HG03460 (cell line): ENCODE data around the gene CACNA2D3.

ENCODE experiments used
- ATAC-seq: cut with Tn5 transposase; IDR thresholded peaks from one replicate; pipeline ENCODE4 v1.9.1; 2021; ENCODE audit not compliant: unreplicated experiment

Gene CACNA2D3

DNA sequence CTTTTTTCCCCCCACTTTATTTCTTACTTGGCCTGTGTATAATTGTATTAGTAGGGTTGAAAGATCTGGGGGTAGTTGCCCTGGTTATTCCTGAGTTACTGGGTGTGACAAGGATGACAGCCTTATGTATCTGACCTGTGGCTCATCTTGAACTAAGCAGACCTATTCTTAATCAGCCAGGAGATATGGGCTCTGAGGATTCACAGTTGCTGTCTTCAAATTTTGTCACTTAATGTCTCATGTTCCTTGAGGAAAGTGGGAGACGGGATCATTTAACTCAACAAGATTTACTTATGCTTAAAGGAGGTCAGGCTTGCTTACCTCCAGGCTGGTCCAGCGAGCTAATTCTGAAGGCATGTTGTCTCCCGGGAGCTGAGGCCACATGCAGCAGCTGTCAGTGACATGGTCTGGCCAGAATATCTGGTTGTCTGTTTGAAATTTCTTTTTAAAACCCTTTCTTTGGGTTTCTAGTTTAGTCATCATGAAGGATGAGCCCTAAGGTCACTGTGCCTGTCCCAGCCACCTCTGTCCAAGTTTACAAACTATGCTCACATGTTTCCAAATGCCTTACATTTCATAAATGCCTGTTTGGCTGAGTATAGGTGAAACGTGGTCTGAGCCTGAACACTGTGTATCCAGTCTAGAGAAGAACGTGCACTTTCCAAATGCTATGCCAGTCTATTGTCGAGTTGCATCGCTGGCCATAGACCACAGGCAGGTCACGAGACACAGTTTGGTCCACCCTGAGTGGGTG lies 778.7 kb downstream of the CACNA2D3 start:
- ATAC-seq: no peak

- ATAC-seq: no peak
Measured at GRCh38 chr3:54901906-54902685, 779.7 kb downstream of the CACNA2D3 start.

- no peak for ATAC-seq
Measured at GRCh38 chr3:54905261-54905888, 783.0 kb downstream of the CACNA2D3 start.

DNA sequence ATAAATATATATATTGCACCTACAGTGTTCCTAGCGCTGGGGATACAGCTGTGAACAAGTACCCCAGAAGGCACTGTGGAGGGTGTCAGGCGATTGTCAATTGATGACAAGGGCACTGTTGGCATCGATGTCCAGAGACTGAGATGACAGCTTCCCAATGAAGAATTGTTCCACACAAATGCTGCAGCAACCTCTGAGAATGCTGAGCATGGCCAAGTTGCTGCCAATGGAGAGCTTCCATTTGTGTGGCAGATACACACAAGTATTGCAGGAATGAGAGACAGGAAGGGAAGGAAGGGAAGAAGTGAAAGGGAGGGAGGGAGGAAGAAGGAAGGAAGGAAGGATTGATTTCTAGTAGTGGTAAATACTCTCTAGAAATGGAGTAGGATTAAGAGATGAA lies 783.6 kb downstream of the CACNA2D3 start:
- no peak for ATAC-seq

GRCh38 chr3:54906763-54907162 lies 784.4 kb downstream of the CACNA2D3 start:
- ATAC-seq: no peak

DNA sequence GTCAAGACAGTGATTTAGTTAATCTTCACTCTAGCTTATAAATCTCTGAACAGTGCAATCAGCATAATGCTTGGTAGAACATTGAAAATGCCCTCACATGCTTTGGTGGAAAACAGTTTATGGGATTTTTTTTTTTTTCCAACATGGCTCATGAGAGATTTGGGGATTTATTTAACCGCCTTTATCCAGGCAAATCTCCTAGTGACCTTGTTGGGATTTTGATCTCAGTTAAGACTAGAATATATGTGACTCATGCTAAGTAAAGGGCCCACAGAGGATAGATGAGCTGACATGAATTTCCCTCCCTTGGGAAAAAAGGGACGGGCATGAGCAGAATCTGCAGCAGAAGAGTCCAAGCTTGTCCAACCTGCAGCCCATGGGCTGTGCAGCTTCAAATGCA lies 786.8 kb downstream of the CACNA2D3 start:
- no peak for ATAC-seq

DNA sequence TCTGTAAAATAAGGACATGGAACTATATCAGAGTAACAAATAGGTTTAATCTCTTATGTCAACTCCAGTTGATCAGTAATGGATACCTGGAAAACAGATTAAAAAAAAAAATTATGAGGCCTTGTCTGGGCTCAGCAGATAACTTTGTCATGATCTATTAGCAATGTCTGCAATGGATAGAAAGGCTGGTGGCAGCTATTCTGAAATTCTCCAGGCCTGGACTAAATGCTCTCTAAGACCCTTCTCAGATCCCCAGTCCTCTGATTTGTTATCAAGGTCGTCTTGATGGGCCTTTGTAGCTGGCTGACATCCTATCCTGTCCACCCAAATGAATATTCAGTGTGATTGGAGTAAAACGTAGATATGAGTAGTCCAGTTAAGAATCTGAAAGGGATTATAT lies 791.8 kb downstream of the CACNA2D3 start:
- no peak for ATAC-seq

- ATAC-seq: no peak
Measured at GRCh38 chr3:54915181-54915580, 792.8 kb downstream of the CACNA2D3 start.

DNA sequence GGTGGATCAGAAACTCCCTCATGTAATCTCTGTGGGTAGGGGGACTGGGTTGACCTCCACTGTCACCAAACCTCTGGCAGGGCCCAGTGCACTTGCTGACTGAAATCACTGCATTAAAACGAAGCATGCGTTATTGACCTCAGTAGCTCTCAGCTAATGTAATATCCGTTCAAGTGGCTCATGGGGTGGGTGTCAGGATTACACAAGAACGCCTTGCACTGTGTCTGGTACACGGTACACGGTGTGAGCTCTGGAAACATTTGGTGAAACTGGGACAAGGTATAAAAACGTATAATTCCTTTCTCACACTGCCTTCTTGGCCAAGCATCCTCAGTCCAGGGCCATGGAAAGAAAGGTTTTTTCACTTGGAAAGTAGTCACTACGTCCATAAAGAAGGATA lies 793.6 kb downstream of the CACNA2D3 start:
- no peak for ATAC-seq

- ATAC-seq: no peak
Measured at GRCh38 chr3:54916732-54917131, 794.4 kb downstream of the CACNA2D3 start.

GRCh38 chr3:54917174-54917573 lies 794.8 kb downstream of the CACNA2D3 start:
- no peak for ATAC-seq

DNA sequence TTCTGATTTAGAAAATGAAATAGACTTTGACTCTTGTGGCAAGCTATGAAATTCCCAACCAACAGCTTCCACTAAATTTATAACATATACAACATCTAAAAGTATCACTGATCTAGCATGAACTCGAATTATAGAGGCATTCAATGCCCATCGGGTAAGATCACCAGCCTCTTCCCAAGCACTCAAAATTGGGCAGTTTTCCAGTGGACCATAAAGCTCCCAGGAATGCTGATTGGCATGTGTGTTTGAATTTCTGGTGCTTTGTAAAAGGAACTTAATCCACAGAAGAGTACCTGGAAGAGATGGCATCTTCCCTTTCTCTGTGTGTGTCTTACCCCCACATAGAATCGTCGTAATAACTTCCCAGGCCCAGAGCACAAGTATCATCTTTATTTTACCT lies 795.5 kb downstream of the CACNA2D3 start:
- ATAC-seq: no peak

DNA sequence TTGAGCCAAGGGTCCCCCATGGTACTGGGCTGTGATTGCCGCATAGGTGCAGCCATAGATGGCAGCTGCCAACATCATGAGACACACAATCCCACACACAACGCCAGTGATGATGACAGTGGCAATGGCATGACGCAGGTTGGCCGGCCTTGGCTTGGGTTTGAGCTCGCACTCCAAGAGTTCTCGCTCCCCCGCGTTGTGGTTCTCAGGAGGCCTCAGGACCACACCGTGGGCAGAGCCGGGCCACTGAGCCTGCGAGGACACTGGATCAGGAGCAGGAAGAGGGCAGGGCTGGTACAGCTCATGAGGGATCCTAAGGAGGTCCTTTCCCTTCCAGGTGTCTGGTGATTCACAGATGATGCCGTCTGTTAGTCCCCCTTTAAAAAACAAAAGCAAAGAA lies 796.2 kb downstream of the CACNA2D3 start:
- ATAC-seq: no peak

DNA sequence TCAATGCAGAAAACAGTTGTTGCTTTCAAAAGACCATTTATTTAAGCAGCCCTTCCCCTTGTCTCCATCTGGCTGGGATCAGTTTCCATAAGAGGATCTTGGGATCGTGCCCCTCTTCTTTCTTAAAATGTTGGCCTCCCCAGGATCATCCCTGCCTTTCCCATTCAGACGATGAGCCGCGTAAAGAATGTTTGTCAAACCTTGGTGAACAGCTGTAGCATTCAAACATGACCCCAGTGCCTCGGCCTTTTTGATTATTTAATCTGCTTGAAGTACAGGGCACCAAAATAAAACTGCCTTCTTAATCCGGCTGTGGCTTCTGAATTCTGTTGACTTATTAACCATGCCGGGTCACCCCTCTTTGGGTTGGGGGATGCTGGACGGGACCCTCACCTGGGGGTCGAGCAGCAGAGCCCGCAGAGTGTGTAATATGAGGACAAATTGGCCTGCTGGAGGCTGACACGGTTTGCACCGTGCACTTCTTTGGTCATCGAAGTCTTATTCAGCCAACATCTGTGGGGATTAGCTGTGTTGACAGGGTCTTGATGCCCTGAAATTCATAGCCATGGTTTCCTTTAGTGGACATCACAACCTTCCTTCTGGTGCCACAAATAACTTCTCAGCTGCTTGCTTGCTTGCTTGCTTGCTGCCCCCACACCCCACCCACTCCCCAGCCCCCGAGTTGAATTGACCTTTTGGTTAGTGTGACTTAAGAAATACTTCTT lies 805.9 kb downstream of the CACNA2D3 start, which contains the start of gene LRTM1:
TSS of gene LRTM1 (minus strand) at position 14 of the 725 bp plus-strand sequence. CDS start 148 bp downstream, outside the sequence.
- ATAC-seq: no peak

DNA sequence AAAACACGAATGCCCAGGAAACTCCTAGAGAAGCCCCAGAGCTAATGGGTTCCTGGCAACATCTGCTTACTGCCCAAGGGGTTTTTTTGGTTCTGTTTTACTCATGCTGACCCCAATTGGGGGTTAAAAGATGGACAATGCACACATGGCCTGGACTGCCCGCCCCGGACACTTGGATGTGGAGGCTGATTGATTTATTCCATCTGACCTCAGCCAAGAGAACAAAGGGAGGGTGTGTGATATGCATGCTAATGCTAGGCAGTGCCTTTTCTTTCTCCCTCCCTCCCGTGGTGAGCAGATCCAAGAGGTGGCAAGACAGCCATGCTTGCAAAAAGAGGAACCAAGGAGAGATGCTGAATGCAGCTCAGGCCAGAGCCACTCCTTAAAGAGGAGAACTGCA lies 808.8 kb downstream of the CACNA2D3 start:
- ATAC-seq: no peak

DNA sequence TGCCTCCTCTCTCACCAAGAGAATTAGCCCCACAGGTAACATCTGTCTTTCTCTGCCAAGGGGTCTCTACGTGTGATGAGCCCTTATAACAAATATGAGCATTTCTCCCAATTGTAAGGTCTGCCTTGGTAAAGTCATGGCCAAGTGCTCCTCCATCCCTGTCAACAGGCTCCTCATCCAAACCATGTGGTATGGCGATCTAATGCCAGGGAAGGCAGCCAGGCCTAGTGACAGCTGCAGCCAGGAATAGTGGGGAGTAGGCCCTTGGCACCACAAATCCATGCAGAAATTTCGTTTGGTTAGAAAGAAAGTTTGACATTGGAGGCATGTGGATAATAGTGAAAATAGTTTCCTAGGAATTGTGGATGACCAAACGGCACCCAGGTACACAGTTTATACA lies 810.3 kb downstream of the CACNA2D3 start:
- ATAC-seq: no peak

DNA sequence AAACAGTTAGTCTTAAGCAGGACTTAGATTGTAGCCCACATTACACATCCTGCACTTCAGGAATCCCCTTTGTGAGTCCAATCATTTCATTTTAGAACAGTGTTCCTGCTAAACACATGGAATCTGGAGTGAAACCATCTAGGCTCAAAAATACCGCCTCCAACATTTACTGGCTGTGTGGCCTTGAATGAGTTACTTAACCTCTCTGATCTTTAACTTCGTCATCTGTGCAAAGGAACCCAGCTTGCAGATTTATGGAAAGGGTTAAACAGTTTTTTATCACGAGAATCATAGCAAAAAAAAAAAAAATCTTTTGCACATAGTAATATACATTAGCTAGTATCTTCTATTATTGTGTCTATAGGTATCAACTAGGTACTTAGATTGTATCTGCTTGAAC lies 813.5 kb downstream of the CACNA2D3 start:
- no peak for ATAC-seq

DNA sequence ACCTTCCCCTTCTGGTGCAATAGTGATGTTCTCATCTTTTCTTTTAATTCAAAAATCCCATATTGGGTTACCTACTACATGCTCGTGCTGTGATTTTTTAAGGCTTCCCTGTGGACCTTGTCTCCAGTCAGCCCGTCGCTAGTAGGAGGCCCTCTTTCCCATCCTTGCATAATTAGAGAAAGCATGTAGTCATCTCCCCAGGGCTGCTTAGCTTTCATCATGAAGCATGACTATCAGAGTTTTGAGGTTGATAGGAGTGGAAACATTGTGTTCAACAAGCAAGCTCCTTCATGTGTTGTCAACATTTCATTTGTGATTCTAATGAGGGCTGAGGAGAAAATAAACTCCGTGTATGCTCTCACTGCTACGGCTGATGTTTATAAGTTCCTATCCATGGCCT lies 814.2 kb downstream of the CACNA2D3 start:
- ATAC-seq: no peak

DNA sequence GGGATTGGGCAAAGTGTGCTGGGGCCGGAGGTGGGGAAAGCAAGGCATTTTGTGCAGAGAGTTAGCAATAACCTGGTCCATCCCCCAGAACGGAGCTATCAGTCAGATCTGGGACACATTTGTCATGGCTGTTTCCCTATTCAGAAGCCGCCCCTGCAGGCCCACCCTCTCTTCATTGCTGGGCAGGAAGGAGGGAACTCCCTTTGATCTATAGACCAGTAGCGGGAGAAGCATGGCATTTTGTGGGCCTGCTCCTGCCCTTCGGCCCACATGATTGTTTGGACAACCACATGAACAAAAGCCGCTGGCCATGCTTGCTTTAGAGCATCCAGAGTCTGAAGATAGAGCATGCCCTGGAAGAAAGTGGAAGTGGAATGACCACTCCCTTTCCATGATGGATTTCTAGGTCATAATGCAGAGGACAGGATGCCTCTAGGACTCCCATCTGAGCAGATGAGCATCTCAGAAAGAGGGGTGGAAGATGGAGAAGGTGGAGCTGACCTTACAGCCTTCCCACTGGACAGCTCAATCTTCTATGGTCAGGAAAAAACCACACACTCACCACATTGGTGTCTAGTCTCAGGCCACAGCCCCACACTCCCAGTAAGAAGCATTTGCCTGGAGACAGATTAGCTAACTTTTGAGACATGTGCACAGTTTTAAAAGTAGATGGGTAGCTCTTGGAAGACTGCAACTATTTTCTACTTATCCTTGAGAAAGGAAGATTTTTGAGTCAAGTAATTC lies 817.4 kb downstream of the CACNA2D3 start:
- ATAC-seq: no peak

- ATAC-seq: no peak
Measured at GRCh38 chr3:54940971-54941370, 818.6 kb downstream of the CACNA2D3 start.
